Progenitor cell of endocrine pancreas (in vitro differentiated cells): ENCODE results near the gene ZNF850. TPM values are rescaled to one million over a fixed set of nuclear protein-coding genes. Genes with fewer than 3 reads are reported as not detected.
"Not testable (repeated sequence)": the region's sequence is repeated elsewhere in the genome, so short reads cannot be mapped to it uniquely, and the experiment has no call there.

ENCODE experiments used
- DNase-seq: peaks from one replicate; pipeline ENCODE4 v3.0.0; 2021; ENCODE audit warnings: low spot score; ENCODE audit not compliant: unreplicated experiment
- H3K27ac Mint-ChIP-seq: 2 replicates; pipeline ENCODE4 v1.8.0; 2021; ENCODE audit warnings: mild to moderate bottlenecking, moderate library complexity, mixed read lengths
- H3K27me3 Mint-ChIP-seq: 2 replicates; pipeline ENCODE4 v1.8.0; 2021; ENCODE audit warnings: mixed read lengths
- H3K36me3 Mint-ChIP-seq: 2 replicates; pipeline ENCODE4 v1.8.0; 2022; ENCODE audit warnings: mixed read lengths; ENCODE audit not compliant: insufficient read depth
- H3K4me1 Mint-ChIP-seq: 2 replicates; pipeline ENCODE4 v1.8.0; 2021; ENCODE audit warnings: low read depth, mixed read lengths
- H3K4me3 Mint-ChIP-seq: 2 replicates; pipeline ENCODE4 v1.8.0; 2021; ENCODE audit warnings: low read depth, mild to moderate bottlenecking, moderate library complexity, mixed read lengths
- H3K9me3 Mint-ChIP-seq: 2 replicates; pipeline ENCODE4 v1.8.0; 2021; ENCODE audit warnings: low read depth, mixed read lengths
- total RNA-seq: library from RNA; stranded (reverse); gene quantifications from 2 replicates; pipeline ENCODE4 v1.2.1, GENCODE V29; 2021
- TF ChIP-seq, protein P1 (sequence below): fragments of 200-600 bp; sonication (generic); IDR thresholded peaks from one replicate; pipeline ENCODE4 v1.5.0; 2021; ENCODE audit warnings: antibody characterized with exemption, mild to moderate bottlenecking; ENCODE audit not compliant: unreplicated experiment

ZNF850 gene
- total RNA-seq, 1 donor from 2014 or later, result 17.6 TPM

DNA sequence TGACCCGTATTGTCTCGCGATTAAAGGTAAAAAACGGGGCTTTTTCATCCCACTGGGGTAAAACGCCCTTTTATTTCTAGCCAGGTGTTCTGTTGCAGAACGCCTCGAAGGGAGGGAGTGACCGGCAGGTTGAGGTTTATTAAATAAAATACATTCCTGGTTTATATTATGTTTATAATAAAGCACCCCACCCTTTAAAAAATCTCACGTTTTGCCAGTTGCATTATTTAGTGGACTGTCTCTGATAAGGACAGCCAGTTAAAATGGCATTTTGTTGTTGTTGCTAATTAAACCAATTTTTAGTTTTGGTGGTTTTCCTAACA, 25.1 kb upstream of the ZNF850 start:
- peak overlapping the region; percentile 90 for H3K27ac Mint-ChIP-seq
- H3K27me3 Mint-ChIP-seq, result no peaks in the 10 kb centered on the region
- H3K4me3 Mint-ChIP-seq, result peak overlapping the region; percentile 77
- H3K9me3 Mint-ChIP-seq, result peaks cover 36% of the 10 kb centered on the region
- H3K36me3 Mint-ChIP-seq, result peaks cover 30% of the 10 kb centered on the region
- TF ChIP-seq, protein P1, sequence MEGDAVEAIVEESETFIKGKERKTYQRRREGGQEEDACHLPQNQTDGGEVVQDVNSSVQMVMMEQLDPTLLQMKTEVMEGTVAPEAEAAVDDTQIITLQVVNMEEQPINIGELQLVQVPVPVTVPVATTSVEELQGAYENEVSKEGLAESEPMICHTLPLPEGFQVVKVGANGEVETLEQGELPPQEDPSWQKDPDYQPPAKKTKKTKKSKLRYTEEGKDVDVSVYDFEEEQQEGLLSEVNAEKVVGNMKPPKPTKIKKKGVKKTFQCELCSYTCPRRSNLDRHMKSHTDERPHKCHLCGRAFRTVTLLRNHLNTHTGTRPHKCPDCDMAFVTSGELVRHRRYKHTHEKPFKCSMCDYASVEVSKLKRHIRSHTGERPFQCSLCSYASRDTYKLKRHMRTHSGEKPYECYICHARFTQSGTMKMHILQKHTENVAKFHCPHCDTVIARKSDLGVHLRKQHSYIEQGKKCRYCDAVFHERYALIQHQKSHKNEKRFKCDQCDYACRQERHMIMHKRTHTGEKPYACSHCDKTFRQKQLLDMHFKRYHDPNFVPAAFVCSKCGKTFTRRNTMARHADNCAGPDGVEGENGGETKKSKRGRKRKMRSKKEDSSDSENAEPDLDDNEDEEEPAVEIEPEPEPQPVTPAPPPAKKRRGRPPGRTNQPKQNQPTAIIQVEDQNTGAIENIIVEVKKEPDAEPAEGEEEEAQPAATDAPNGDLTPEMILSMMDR, result no peak
- DNase-seq, result no peak
- no peaks in the 10 kb centered on the region for H3K4me1 Mint-ChIP-seq

DNA sequence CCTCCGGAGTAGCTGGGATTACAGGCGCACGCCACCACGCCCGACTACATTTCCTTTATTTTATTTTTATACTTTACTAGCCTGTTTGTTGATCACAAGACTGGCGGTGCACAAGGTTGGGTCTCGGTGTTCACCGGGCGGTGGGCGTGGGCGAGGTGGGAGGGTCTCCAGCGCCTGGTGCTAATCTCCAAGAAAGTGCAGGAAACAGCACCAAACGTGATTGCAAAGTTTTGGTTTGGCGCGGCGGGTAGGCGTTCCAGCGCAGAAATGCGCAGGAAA, 24.0 kb upstream of the ZNF850 start:
- TF ChIP-seq, protein P1, result no peak
- Mint-ChIP-seq H3K9me3 (peaks cover 43% of the 10 kb centered on the region), H3K4me1 (no peaks in the 10 kb centered on the region), H3K4me3 (no peak overlapping the region), H3K27ac (no peak overlapping the region), H3K27me3 (no peaks in the 10 kb centered on the region), H3K36me3 (peaks cover 29% of the 10 kb centered on the region)
- no peak for DNase-seq

DNA sequence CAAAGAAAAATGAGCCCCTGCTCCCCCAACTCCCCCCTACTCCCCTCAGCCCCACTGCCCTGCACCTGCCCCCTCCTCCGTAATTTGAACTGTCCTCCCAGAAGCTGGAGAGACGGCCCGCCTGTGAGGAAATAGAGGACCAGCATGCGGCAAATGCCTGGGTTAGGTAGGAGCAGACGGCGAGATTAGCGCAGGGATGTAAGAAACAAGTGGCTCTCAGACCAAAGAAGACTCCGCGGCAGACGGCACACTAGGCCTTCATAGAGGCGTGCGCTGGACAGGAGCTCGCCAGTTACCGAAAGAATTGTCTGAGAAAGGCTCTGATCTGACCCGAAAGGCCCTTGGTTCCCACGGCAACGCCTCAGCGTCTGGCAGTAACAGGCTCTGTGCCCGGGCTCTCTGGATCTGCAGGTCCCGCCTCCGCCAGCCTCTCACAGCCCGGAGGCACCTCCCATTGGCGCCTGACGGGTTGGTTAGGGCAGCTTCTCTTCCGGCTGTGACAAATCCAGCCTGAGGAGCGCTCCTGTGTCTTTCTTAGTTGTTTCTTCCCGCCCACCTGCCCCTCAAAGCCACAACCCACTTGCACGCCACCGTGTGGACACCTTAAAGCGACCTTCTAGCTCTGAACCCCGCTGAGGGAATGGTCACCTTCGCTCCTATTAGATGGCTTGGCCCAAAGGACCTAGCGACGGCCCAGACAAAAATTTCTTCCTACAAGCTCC, 19.0 kb upstream of the ZNF850 start:
- H3K4me3 Mint-ChIP-seq, H3K27me3 Mint-ChIP-seq, H3K36me3 Mint-ChIP-seq, H3K27ac Mint-ChIP-seq, H3K4me1 Mint-ChIP-seq, DNase-seq: not testable (repeated sequence)
- H3K9me3 Mint-ChIP-seq, result peaks cover 47% of the 10 kb centered on the region

DNA sequence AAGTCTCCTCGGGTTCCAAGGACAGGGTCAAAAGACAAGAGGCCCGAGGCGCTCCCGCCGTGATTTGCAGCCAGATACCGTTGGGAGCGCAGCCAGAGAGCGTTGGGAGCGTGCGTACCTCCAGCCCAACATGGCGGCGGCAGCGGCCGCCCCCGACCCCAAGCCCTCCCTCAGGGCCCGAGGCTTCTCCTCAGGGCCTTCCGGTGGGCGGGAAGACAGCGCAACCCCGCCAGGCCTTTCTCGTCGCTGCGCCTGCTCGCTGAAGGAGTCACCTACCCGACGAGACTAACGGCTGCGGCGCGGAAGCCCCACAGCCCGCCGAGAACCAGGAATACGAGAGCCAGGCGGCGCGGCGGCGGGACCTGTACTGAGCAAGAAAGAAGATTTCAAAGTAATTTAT, 3.2 kb upstream of the ZNF850 start:
- Mint-ChIP-seq H3K4me1 (peaks cover 14% of the 10 kb centered on the region), H3K27ac (no peak overlapping the region), H3K27me3 (no peaks in the 10 kb centered on the region), H3K4me3 (no peak overlapping the region), H3K9me3 (peaks cover 19% of the 10 kb centered on the region), H3K36me3 (peaks cover 31% of the 10 kb centered on the region)
- TF ChIP-seq, protein P1, result no peak
- DNase-seq, result no peak

DNA sequence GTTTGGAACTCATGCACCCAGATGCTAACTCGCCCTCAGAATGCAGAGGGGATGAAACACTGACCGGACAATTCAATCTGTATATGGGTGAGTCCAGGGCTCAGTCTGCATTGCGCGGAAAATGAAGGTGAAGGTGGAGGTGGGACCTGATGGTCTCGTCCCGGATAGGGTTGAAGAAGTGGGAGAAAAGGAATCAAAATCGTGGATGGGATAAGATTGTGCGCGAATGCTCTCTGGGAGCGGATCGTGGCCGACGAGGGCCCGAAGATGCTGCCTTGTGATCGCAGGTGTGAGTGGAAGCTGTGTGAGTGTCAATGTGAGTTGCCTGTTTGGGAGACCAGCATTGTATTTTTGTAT, 594 bp upstream of the ZNF850 start:
- TF ChIP-seq, protein P1, result no peak
- Mint-ChIP-seq H3K4me1 (peaks cover 14% of the 10 kb centered on the region), H3K4me3 (peak overlapping the region; percentile 91), H3K36me3 (peaks cover 36% of the 10 kb centered on the region), H3K27ac (peak overlapping the region; percentile 99), H3K9me3 (peaks cover 19% of the 10 kb centered on the region), H3K27me3 (no peaks in the 10 kb centered on the region)
- DNase-seq, result no peak

DNA sequence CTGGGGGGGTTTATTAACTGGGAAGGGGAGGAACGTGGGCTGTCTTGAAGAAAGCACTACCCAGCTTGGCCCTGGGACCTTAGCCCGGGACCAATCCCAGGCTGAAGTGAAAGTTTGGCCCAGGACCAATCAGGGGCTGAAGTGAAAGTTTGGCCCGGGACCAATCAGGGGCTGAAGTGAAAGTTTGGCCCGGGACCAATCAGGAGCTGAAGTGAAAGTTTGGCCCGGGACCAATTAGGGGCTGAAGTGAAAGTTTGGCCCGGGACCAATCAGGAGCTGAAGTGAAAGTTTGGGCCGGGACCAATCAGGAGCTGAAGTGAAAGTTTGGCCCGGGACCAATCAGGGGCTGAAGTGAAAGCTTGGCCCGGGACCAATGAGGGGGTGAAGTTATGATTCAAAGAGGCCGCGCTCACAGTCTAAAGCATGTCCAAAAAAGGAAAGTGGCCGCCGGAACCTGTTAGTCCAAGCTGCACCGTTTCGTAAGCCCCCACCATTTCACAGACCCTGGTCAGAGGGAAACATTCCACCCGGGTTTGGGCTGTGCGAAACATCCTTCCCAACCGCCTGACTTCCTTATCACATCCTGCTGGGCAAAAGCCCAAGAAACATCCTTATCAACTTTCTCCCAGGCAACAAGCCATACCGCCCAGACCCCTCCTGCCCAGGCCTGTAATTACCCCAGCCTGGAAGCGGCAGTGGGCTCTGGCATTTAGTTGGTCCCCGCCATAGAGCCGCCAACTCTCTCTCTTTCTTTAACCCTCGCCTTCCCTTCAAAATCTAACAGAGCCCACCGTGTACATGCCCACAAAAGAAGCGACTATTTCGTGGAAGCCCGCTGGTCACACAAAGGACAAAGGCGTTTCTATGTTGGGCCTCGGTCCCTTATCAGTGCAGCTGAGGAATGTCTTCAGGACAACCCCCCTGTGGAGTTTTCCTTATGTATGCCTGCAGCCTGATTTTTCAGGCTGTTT, 1.1 kb downstream of the ZNF850 start:
- TF ChIP-seq, protein P1, result no peak
- Mint-ChIP-seq H3K36me3 (peaks cover 38% of the 10 kb centered on the region), H3K9me3 (peaks cover 16% of the 10 kb centered on the region), H3K4me3 (peak overlapping the region; percentile 91), H3K4me1 (peaks cover 14% of the 10 kb centered on the region), H3K27me3 (no peaks in the 10 kb centered on the region), H3K27ac (peak overlapping the region; percentile 99)
- peak; percentile 14 for DNase-seq
